SW480 (cell line): ENCODE measurements around the gene CARD11.
"Not testable (repeated sequence)": the region's sequence is repeated elsewhere in the genome, so short reads cannot be mapped to it uniquely, and the experiment has no call there.

Experiments used
- DNase-seq: peaks from one replicate; pipeline ENCODE4 v3.0.0-alpha.2; 2016; ENCODE audit warnings: low spot score

Gene CARD11

DNA sequence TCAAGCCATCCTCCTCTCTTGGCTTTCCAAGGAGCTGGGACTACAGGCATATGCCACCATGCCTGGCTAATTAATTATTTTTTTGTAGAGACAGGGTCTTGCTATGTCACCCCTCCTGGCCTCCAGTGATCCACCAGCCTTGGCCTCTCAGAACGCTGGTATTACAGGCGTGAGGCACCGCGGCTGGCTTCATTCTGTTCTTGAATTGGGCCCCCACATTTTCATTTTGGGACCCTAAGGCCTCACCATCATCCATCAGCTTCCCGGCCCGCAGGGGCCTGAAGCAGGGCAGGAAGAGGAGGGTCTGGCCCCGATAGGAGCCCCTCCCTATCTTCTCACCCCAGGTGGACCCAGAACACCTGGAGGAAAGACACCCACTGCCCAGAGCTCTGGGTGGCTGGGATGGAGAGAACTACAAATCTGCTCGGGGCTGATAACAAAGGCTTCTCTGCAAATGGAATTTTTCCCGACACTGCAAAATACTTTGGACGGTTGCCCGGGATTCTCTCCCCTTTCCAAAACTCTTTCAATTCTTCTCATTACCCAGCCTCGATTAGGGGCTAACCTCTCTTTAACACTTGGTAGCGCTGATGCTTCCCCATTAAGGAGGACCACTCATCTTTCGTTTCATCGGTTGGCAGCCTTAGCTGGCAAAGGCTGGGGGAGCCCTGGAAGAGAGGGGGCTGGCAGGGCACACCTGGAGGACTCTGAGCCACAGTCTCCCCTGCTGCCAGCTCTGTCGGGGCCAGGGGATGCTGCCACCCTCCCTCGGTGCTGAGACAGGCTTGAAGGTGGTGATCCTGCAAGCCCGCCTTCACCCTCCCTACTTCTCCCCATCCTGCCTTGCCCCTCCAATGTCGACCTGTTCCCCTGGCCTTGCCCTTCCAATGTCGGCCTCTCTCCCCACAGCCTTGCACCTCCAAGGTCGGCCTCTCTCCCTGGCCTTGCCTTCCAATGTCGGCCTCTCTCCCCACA is 118.5 kb downstream of the CARD11 start:
- DNase-seq = no peak

GRCh38 chr7:2923886-2924574 is 119.6 kb downstream of the CARD11 start:
- no peak for DNase-seq

DNA sequence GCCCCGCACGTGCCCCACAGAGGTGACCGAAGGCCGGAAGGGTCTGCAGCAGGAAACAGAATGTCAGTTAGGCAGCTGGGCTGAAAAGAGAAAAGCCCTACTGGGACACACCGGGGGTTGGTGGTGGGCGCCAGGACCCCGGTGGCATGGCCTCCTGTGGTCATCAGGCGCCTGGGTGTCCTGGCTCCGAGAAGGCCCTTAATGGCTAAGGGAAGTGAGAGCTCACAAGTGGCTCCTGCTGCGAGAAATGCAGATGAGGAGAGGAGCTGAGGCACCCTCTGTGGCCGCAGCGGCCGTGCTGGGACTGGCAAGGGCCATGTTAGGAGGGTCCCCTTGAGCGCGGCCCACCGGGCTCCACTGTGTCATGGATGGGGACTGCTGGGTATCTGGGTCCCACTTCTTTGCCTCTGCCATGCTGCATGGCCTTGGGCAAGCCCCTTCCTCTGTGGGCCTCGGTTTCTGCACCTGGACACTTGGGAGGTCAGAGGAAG is 120.3 kb downstream of the CARD11 start:
- no peak for DNase-seq

DNA sequence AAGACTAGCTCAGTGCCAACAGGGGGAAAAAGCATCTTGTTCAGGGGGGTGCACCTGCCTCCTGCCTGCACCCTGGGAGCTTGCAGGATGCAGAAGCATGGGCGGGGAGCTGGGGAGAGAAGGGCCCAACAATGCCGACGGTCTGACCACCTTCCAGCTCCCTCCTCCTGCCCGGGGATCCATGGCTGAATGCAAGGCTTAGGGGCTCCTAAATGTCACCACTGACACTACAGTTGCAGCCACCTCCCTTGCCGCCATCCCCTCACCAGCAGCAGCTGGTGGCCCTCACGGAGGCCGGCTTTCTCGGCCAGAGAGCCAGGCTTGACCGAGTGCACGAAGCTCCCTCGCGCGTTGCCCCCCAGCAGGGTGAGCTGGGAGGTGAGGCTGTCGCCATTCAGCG is 120.8 kb downstream of the CARD11 start:
- DNase-seq = no peak

DNA sequence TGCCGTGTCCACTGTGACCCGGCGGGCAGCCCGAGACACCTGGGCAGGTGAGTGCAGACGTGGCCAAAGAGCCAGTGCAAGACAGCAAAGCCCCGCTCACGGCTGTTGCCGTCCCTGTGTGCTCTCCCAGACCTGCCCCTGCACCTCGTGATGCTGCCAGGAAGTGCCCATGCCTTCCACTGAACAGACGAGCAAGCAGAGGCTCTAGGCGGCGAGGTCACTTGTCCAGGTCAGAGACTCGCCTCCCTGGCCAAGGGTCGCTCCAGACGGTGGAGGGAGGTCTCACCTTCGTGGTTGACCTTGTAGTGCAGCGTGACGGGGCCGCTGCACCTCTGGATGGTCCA is 121.3 kb downstream of the CARD11 start:
- no peak for DNase-seq

DNA sequence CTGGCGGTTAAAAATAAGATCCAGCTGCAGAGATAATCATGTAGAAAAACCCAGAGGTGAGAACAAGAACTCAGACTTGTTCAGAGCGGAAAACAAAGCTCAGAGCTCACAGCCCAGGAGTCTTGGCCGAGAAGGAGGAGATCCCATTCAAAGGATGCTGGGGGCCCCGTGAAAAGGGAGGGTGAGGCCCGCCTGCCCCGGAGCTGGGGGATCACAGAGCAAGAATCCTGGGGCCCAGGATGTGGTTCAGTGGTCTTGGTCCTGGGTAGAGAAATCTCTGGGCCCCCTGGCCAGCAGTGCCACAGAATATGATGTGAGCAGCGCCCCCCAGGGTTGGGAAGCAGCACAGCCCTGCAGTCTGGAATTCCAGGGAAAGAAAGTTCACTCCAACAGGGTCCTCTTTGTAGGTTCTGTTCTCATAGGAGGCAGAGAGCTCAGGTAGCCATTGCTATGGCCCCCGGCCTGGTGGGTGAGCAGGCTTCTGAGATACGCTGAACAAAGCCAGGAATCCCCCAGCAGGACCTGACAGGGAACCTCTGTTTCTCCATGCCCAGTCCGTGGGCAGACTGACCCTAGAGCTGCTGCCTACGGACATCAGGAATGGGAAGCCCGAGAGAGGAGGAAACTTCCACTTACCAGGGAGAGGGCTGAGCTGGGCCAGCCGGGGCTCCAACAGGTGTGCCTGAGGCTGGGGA is 121.9 kb downstream of the CARD11 start:
- no peak for DNase-seq

GRCh38 chr7:2920956-2921652 is 122.6 kb downstream of the CARD11 start:
- DNase-seq = peak; percentile 42

- DNase-seq = not testable (repeated sequence)
Measured at GRCh38 chr7:2920480-2920879, 123.2 kb downstream of the CARD11 start.

GRCh38 chr7:2920041-2920440 is 123.6 kb downstream of the CARD11 start:
- DNase-seq = no peak

DNA sequence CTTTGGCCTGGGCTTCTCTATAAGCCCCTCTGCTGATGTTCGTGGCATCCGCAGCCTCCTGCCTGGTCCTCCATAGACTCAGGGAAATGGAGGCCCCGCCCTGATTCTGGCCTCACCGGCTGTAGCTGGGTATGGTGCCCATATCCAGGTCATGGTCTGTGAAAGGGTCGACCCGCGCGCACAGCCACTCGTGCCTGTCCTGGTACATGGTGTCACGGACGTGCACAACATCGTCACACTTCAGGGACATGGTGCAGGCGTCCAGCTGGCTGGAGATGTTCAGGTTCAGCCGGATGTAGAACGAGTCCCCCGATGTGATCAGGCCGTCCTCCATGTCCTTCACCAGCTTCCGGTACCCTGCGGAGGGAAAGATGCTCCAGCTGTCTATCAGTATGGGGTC is 124.4 kb downstream of the CARD11 start:
- no peak for DNase-seq

DNA sequence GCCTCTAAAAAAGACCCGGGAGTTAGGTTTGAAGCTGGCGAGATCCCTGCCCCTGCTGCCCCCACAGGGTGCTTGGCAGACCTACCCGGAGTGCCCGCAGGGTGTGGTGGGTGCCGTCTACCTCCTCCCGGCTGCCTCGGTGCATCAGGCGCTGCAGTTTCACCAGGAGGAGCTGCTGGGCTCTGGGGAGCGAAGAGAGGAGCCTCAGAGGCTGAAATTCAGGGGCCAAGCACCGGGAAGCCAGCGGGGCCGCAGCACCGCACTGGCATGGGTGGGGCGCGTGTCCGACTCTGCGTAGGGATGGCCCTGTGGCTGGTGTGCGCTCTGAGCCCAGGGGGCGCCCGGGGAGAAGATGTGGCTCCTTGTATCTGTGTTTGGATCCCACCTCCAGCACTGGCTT is 125.3 kb downstream of the CARD11 start:
- DNase-seq = no peak

- DNase-seq = no peak
Measured at GRCh38 chr7:2915023-2915422, 128.6 kb downstream of the CARD11 start.

GRCh38 chr7:2913760-2914387 is 129.8 kb downstream of the CARD11 start:
- DNase-seq = no peak

DNA sequence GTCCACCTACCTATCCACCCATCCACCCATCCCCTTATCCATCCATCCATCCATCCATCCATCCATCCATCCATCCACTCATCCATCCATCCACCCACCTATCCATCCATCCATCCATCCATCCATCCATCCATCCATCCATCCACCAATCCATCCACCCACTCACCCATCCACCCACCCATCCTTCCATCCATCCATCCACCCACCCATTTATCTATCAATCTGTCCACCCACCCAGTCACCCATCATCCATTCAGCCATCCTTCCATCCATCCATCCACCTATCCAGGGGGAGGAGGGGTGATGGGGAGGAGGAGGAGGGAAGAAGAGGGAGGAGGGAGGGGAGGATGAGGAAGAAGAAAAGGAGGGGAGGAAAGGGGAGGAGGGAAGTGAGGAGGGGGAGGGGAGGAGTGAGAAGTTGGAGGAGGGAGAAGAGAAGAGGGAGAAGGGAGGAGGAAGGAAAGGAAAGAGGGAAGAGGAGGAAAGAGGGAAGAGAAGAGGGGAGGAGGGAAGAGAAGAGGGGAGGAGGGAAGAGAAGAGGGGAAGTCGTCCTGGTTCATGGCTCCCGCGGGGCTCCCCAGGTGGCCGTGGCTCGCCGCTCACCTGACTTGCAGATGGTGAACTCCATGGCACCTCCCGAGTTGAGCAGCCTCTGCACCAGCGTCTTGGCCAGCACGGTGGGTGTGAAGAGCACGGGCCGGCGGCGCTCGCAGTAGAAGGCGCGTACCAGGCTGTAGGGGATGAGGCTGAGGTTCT is 130.8 kb downstream of the CARD11 start:
- no peak for DNase-seq

GRCh38 chr7:2911466-2911865 is 132.2 kb downstream of the CARD11 start:
- no peak for DNase-seq

DNA sequence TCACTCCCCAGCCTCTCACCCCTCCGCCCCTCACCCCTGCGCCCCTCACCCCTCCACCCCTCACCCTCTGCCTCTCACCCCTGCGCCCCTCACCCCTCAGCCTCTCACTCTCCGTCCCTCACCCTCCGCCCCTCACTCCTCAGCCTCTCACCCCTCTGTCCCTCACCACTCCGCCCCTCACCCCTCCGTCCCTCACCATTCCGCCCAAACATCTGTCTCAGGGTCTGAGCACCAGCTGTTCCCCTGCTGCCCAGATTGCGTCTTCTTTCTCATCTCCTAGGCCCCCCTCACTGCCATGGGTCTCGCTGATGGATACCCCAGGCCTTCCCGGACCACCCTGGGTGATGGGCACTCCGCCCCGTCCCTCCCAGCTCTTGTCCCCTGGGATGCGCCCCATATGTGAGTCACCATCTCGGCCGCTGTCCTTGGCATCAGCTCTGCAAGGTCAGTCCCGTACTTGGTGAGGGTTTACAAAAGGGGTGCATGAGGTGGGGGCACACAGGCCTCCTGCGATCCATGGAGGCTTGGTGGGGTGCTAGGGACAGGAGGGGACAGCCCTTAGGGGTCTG is 134.1 kb downstream of the CARD11 start:
- DNase-seq = no peak

DNA sequence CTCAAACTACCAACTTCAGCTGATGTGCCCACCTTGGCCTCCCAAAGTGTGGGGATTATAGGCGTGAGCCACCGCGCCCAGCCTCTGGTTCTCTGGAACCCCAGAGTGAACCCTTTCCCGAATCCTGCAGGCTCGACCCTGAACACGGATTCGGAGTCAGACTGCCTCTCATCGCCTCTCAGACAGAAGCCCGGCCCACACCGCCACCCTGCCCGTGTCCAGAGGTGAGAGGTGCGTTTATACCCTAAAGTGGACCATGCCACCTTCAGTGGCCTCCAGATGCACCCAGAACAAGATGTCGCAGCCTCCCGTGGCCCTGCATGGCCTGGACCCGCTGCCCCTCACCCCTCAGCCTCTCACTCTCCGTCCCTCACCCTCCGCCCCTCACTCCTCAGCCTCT is 134.6 kb downstream of the CARD11 start:
- no peak for DNase-seq

DNA sequence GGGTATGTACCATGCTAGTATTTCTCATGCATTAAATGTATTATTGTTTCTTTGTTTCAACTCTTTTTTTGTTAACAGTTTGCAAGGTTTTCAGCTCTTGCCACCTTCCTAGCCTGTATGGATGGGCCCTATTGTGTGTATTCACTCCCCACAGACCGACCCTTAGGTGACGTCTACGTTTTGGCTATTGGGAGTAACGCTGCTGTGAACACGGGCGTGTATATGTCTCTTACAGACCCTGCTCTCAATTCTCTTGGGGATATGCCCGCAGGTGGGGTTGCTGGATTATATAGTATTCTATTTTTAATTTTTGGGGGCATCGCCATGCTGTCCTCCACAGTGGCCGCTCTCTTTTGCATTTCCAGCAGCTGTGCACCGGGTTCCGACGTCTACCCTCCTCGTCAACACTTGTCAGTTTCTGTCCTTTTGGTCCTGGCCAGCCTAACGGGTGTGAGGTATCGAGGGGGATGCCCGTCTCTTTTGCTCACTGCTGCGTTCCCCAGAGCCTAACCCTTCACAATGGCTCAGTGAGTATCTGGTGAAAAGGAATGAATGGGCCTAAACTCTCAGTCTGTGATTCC is 135.5 kb downstream of the CARD11 start:
- no peak for DNase-seq

GRCh38 chr7:2906197-2906931 is 137.3 kb downstream of the CARD11 start:
- no peak for DNase-seq
